ENCODE results near the gene TEDC2. TPM values are rescaled to one million over a fixed set of nuclear protein-coding genes. Genes with fewer than 3 reads are reported as not detected.

TEDC2 gene
- total and polyA plus RNA-seq, 10 of the 15 experiments (the other 5 are each of a cell fraction or from before 2014, with no cell fraction given): 0.23 to 47.9 (median 19.1) TPM

DNA sequence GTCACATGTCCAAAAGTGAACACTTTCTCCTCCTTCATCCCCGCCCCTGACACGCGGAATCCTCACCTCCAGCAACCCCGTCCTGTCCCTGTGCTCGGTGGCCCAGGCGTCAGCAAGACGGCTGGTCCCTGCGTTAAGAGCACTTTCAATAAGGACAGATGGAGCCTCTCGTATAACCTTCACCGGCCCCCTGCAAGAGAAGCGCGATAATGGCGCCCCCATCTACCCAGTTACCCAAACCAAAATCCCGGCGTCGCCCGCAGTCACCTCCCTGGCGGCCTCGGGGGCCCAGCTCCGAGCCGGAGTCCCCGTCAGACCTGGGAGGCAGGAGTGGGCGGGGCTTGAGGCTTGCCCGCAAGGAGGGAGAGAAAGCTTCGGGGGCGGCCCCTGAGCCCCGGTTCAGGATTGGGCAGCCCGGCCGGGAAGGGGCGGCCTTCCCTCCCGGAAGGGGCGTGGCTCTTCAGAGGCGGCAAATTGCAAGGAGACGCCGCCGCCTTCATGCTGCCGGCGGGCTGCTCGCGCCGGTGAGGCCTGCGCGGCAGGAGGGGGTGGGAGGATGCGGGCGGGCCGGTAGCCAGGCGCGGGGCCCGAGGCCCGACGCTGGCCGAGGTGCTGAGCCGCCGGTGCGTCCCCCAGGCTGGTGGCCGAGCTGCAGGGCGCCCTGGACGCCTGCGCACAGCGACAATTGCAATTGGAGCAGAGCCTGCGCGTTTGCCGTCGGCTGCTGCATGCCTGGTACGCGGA lies at the start of gene TEDC2 (continued):
- TF ChIP-seq, protein P1, sequence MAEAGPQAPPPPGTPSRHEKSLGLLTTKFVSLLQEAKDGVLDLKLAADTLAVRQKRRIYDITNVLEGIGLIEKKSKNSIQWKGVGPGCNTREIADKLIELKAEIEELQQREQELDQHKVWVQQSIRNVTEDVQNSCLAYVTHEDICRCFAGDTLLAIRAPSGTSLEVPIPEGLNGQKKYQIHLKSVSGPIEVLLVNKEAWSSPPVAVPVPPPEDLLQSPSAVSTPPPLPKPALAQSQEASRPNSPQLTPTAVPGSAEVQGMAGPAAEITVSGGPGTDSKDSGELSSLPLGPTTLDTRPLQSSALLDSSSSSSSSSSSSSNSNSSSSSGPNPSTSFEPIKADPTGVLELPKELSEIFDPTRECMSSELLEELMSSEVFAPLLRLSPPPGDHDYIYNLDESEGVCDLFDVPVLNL (IDR thresholded peaks at IDR 0.05; ENCODE audit: low read depth, low read length): peak; percentile 94
- TF ChIP-seq, protein P2, sequence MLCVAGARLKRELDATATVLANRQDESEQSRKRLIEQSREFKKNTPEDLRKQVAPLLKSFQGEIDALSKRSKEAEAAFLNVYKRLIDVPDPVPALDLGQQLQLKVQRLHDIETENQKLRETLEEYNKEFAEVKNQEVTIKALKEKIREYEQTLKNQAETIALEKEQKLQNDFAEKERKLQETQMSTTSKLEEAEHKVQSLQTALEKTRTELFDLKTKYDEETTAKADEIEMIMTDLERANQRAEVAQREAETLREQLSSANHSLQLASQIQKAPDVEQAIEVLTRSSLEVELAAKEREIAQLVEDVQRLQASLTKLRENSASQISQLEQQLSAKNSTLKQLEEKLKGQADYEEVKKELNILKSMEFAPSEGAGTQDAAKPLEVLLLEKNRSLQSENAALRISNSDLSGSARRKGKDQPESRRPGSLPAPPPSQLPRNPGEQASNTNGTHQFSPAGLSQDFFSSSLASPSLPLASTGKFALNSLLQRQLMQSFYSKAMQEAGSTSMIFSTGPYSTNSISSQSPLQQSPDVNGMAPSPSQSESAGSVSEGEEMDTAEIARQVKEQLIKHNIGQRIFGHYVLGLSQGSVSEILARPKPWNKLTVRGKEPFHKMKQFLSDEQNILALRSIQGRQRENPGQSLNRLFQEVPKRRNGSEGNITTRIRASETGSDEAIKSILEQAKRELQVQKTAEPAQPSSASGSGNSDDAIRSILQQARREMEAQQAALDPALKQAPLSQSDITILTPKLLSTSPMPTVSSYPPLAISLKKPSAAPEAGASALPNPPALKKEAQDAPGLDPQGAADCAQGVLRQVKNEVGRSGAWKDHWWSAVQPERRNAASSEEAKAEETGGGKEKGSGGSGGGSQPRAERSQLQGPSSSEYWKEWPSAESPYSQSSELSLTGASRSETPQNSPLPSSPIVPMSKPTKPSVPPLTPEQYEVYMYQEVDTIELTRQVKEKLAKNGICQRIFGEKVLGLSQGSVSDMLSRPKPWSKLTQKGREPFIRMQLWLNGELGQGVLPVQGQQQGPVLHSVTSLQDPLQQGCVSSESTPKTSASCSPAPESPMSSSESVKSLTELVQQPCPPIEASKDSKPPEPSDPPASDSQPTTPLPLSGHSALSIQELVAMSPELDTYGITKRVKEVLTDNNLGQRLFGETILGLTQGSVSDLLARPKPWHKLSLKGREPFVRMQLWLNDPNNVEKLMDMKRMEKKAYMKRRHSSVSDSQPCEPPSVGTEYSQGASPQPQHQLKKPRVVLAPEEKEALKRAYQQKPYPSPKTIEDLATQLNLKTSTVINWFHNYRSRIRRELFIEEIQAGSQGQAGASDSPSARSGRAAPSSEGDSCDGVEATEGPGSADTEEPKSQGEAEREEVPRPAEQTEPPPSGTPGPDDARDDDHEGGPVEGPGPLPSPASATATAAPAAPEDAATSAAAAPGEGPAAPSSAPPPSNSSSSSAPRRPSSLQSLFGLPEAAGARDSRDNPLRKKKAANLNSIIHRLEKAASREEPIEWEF (IDR thresholded peaks at IDR 0.05; ENCODE audit: insufficient replicate concordance, low read depth, low read length): no peak
- peak; percentile 74 for TF ChIP-seq NFYB (IDR thresholded peaks at IDR 0.05; ENCODE audit: insufficient read depth, low read depth, low read length)
- TF ChIP-seq CHD2 (IDR thresholded peaks at IDR 0.05; ENCODE audit: borderline replicate concordance, low read depth, low read length): peak; percentile 68

DNA sequence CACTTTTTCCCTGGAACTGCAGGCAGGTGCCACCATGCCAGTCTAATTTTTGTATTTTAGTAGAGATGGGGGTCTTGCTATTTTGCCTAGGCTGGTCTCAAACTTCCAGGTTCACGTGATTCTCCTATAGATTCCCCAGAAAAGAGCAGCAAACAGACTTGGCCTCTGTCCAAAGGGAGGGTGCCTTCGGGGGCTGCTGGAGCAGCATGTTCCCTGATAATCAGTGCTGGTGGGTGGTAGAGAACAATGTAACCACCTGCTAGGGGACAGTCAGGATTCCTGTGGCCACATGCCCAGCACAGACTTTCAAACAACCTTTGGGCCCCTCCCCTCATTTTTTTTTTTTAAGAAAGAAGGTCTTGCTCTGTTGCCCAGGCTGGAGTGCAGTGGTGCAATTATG lies 44.8 kb upstream of the TEDC2 start:
- H3K79me2 ChIP-seq (ENCODE audit: control insufficient read depth, insufficient read depth, low read length): no peaks in the 10 kb centered on the region
- DNase-seq (ENCODE audit: low read depth, low spot score): no peak
- no peak overlapping the region for H3K4me3 ChIP-seq
- POLR2A ChIA-PET: no interaction called here
- TF ChIP-seq, protein P3, sequence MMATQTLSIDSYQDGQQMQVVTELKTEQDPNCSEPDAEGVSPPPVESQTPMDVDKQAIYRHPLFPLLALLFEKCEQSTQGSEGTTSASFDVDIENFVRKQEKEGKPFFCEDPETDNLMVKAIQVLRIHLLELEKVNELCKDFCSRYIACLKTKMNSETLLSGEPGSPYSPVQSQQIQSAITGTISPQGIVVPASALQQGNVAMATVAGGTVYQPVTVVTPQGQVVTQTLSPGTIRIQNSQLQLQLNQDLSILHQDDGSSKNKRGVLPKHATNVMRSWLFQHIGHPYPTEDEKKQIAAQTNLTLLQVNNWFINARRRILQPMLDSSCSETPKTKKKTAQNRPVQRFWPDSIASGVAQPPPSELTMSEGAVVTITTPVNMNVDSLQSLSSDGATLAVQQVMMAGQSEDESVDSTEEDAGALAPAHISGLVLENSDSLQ (IDR thresholded peaks at IDR 0.05): no peak
- TF ChIP-seq SMC3 (IDR thresholded peaks at IDR 0.05; ENCODE audit: borderline replicate concordance, low read length) (no peak), POLR2AphosphoS2 (IDR thresholded peaks at IDR 0.05; ENCODE audit: low read depth, low read length) (no peak), KDM1A (IDR thresholded peaks at IDR 0.05; ENCODE audit: borderline replicate concordance) (no peak)
- TF ChIP-seq, protein P4, sequence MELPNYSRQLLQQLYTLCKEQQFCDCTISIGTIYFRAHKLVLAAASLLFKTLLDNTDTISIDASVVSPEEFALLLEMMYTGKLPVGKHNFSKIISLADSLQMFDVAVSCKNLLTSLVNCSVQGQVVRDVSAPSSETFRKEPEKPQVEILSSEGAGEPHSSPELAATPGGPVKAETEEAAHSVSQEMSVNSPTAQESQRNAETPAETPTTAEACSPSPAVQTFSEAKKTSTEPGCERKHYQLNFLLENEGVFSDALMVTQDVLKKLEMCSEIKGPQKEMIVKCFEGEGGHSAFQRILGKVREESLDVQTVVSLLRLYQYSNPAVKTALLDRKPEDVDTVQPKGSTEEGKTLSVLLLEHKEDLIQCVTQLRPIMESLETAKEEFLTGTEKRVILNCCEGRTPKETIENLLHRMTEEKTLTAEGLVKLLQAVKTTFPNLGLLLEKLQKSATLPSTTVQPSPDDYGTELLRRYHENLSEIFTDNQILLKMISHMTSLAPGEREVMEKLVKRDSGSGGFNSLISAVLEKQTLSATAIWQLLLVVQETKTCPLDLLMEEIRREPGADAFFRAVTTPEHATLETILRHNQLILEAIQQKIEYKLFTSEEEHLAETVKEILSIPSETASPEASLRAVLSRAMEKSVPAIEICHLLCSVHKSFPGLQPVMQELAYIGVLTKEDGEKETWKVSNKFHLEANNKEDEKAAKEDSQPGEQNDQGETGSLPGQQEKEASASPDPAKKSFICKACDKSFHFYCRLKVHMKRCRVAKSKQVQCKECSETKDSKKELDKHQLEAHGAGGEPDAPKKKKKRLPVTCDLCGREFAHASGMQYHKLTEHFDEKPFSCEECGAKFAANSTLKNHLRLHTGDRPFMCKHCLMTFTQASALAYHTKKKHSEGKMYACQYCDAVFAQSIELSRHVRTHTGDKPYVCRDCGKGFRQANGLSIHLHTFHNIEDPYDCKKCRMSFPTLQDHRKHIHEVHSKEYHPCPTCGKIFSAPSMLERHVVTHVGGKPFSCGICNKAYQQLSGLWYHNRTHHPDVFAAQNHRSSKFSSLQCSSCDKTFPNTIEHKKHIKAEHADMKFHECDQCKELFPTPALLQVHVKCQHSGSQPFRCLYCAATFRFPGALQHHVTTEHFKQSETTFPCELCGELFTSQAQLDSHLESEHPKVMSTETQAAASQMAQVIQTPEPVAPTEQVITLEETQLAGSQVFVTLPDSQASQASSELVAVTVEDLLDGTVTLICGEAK (IDR thresholded peaks at IDR 0.05; ENCODE audit: borderline replicate concordance): no peak
- intact Hi-C loops (cut with micrococcal nuclease; ENCODE audit: unreplicated experiment) (no loop called here), in situ Hi-C loops (cut with MboI) (no loop called here)
- H2AFZ ChIP-seq (ENCODE audit: control insufficient read depth, low read depth, low read length): no peak overlapping the region
- FAIRE-seq: no peak
- no peak overlapping the region for H3K9ac ChIP-seq (ENCODE audit: control insufficient read depth, insufficient read depth, low read length)
- RAD21 ChIA-PET (ENCODE audit: unreplicated experiment): no interaction called here
- H3K36me3 ChIP-seq (ENCODE audit: control insufficient read depth in 2 of 2, insufficient read depth in 2 of 2, low read length in 1 of 2): no peaks in the 10 kb centered on the region
- H3K4me1 ChIP-seq (ENCODE audit: control insufficient read depth, insufficient read depth, low read length): no peaks in the 10 kb centered on the region
- no TSS peak for BruUV-seq (replicated peaks)
- ATAC-seq: no peak
- H3K27ac ChIP-seq (ENCODE audit: control insufficient read depth, insufficient read depth): no peak overlapping the region
- H3K9me3 ChIP-seq (replicated peaks; ENCODE audit: control insufficient read depth, insufficient read depth, low read length): no peaks in the 10 kb centered on the region
- H4K20me1 ChIP-seq (ENCODE audit: control insufficient read depth, insufficient read depth): no peaks in the 10 kb centered on the region
- CTCF ChIA-PET: interaction anchor here (0.7 to 2.8 kb wide), 2 partner anchors 8 to 19 kb away, joined by 3 to 11 read pairs; no protein-coding TSS in a partner anchor
- H3K27me3 ChIP-seq (replicated peaks in 1 of 2; ENCODE audit: control insufficient read depth in 2 of 2, insufficient read depth in 2 of 2, low read length in 1 of 2): no peaks in the 10 kb centered on the region
- SMC1A ChIA-PET (ENCODE audit: uncharacterized antibody, unreplicated experiment): no interaction called here
- 37% methylated on average over 2 of the region's 2 CpGs for WGBS (ENCODE audit: insufficient coverage, insufficient replicate concordance, low lambda C conversion rate, missing lambda C conversion rate)
- no peak overlapping the region for H3K4me2 ChIP-seq (ENCODE audit: control insufficient read depth, insufficient read depth)

Measured in GM12878 (cell line).